ENCODE results near the gene ARL3.

Gene ARL3

DNA sequence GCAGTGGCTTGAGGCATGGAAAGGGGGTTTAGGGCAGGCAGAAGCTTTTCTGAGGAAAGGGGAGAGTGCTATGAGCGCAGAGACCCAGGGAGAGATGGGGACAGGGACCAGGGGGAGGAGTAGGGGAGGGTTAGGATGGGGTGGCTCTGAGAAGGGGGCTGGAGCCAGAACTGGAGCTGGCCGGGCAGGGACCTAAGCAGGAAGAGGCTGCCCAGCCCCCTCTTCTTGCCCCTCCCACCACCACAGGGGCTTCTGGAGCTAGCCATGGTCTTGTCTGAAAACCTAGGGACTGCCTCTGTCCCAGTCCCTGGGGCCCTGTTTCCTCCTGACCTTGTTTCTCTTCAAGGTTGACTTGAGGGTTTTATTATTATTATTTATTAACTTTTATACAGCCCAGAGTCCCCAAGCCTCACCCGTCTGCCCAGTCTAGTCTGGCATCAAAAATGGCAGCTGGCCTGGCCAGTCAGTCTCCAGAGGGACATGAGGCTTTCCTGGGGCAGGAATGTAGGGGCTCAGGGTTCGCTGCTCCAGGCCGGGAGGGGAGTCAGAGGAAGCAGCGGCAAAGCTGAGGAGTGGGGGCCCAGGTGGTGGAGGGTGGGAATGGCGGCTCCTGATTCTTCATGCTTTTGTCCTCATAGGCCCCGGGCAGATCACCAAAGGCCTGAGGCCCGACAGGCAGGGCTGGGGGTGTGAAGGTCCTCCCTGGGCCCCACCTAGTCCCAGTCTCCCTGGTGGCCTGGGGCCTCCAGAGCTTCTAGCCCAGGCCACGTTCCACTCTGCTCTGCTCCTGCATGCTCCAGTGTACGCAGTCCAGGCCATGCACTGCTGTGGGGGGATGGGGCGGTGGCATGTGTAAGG lies 64.2 kb downstream of the ARL3 start:
- DNase-seq = no peak

DNA sequence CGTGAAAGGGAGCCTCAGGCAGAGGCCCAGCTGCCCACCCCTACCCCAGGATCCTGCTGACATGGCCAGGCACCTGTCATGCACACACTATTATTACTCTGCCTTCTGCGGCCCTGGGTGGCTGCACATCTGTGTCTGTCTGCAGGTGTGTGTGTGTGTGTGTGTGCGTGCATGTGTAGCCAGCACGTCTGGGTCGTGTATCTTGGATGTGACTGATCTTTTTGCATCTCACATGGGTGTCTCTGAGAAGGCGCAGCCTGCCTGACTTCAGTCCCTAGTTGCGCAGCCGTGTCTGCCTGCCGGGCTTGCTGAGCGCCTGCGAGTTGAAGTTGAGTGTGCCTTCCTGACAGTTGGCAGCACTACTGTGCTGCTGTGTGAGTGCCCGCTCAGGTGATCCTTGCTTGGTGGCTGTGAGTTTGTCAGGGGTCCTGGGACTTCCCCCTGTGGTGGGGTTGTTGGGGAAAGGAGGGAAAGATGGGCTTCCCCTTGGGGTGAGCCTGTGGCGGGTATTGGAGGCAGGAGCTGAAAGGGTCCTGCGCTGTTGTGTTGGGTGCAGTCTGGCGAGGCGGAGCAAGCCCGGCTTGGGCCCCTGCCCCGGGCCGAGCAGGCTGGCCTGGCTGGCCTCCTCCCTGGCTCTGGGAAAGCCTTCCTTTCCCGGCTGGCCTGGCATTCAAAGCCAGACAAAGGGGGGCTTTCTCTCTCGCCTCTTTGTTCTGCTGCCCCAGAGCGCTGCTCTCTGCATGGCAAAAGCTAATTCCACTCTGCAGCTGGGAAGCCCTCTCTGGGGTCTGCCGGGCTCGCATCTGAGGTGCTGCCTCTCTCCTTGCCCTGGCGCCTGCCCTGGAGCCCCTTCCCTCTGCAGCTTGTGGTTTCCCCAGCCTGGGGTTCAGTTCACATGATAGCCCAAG lies 65.1 kb downstream of the ARL3 start:
- DNase-seq = no peak

DNA sequence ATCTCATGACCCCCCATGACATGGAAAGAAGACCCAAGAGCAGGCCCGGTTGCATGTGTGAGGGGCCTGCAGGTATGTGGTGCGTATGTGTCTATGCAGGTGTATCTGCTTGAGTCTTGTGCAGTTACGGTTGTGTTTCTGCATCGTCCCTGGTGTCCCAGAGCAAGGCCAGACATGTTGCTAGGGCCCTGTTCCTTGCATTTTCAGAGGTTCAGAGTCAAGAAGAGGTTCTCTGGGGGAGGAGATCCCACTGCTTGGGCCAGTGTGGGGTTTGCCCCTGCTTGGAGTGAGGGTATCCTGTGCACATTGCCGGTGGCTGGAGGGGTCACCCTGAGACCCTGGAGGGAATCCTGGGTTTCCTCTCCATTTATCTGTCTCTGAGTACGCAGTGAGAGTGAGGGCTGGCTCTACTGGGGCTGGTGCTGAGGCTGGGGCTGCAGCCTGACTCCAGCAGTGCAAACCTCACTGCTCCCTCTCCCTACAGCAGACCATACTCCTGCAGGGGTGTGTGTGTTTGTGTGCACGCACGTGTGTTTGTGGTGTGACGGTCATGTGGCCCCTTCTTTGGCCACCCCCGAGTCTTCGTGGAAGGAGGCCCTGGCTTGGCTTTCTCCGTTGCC lies 65.8 kb downstream of the ARL3 start:
- DNase-seq = no peak

DNA sequence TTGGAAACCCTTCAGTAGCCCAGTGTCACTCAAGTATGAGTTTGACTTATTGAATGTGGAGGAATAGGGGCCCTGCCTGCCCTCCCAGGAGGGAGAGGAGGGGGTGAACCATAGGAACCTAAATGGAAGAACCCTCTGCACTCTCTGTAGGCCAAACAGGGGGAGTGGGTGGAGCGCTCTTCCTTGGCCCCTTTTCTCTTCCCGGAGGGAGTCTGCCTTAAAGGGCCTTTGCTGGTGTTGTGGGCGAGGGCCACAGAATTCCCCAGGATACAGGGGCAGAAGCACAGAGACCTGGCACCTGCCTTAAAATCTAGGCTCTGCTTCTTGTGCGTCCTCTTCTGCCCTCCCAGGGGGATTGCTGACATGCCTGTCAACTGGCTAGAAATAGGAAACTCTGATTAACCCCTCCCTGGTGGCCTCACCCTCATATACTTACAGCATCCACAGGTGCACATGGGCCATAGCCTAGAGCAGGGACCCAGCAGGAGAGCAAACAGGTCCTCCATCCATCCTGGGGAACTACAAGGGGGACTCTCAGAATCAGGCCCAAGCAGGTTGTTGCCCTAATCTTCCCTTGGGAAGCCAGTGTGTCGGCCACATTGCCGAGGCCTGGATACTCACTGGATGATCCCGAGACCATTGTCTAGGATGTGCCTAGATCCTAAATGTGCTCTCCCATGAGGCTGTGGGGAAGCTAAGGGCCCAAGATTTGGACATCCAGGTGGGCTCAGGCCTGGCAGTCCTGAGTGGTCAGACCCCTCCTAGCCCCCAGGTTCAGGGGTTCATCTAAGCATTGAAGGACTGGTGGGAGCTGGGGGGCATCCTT lies 66.5 kb downstream of the ARL3 start:
- no peak for DNase-seq

DNA sequence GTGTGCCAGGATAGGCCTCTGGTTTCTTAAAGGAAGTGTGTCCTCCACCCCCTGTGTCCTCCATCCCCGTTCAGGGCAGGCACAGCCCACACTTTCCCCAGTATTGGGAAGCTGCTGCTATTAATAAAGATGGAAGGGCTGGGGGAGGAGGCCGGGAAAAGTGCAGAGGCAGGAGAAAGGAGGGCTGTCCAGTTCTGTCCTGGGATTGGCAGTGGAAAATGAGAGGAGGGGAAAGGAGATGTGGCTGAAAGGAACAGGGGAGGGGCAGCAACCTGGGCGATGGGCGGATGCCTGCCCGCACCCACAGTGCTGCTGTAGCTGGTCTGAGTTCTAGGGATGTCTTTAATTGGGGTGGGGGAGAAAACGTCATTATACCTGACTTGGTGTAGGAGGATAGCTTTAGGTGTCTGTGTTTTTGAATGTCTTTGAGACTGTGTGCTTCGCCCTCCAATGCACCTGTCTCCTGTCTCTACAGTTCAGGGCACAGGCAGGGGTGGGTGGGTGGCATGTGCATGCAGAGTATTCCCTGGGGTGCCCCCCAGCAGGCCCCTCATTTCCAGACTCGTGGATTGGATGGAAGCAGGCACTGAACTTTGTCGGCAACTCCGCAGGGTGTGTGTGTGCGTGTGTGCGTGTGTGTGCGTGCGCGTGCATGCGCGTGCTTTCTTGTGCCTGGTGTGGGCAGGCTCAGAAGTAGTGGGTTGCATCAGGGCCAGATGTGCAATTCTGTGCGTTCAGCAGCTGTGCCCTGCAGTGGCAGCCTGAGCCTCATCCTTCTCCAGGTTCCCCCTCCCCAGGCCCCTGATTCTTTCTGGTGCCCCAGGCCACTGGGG lies 67.4 kb downstream of the ARL3 start:
- DNase-seq = no peak

DNA sequence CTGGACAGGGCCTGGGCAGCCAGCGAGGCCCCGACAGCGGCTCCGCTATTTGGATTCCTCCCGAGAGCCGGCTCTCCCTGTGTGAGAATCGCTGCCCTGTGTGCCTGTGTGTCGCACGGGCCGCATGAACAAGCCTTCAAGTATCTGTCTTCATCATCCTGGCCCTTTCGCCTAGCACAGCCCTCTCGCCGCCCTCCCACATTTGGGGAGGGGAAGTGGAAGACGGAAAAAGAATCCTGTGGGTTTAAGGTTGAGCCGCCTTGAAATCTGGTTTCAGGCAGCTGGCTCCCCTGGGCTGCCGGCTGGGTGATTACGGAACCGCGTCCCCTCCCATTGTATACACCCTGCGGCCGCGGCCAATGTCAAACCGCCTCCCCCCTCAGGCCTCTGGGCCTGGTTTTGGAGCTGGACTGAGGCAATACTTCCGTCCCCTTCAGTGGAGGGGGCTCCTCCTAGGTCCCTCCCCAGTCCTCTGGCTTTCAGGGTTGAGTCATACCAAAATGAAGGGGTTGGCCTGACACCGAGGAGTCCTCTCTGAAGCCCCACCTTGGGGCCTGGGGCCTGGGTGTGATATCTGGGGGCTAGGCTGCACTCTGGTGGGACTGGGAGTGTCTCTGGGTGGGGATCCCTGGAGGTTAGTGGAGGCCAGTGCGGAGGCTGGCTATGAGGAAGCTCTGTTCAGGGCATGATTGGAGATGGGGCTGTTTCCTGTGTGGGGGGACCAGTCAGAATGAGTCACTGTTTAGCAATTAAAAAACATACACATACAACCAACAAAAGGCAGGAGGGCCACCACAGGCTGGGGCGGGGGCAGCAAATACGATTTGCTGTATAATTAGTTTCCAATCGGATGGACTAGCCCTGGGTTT lies 68.2 kb downstream of the ARL3 start:
- DNase-seq = no peak

DNA sequence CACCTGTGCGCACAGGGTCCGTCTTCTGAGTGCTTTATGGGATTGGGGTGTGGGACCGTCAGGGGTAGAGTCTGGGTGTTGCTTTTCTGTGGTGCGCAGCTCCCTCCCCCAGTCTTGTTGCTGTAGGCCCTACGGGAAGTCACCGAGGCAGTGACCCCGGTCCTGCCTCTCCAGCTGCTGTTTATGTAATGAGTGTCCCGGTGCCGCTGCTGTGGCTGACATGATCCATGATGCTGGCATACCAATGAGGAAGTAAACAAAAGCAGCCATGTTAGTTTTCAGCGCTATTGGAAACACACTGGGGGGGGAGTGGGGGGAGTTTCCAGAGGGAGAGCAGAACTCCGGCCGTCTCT lies 68.8 kb downstream of the ARL3 start:
- no peak for DNase-seq

DNA sequence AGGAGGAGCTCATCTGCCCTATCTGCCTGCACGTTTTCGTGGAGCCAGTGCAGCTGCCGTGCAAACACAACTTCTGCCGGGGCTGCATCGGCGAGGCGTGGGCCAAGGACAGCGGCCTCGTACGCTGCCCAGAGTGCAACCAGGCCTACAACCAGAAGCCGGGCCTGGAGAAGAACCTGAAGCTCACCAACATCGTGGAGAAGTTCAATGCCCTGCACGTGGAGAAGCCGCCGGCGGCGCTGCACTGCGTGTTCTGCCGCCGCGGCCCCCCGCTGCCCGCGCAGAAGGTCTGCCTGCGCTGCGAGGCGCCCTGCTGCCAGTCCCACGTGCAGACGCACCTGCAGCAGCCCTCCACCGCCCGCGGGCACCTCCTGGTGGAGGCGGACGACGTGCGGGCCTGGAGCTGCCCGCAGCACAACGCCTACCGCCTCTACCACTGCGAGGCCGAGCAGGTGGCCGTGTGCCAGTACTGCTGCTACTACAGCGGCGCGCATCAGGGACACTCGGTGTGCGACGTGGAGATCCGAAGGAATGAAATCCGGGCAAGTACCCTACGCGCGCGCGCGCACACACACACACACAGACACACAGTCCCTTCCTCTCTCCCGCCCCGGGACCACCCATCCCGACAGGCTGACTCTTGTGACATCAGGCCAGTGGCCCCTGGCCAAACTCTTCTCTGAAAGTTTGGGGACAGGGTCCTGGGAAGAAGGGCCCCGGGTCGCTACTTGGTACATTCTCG lies 69.4 kb downstream of the ARL3 start:
- DNase-seq = peak; percentile 55

DNA sequence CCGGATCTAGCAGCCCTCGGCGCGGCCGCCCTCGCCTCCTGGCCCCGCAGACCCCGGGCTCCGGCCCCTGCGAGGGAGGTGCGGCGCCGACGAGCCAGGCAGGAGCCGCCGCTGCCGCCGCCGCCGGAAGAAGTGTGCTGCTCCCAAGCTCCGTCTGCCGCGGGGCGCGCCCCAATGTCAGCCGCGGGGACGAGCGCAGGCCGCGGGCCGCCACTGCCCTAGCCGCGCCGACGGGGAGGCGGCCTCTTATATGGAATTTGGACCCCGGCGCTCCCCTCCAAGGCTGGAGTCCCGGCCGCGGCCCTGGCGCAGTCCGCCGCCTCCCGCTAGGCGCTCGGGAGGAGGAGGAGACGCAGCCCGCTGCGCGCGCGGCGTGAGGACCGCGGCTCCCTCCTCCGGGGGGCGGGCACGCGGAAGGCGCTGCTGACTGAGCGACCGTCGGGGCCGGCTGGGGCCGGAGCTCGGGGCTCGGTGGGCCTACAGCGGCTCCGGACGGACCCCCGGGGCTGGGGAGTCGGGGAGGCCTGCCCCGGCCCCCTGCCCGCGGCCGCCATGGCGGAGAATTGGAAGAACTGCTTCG lies 70.0 kb downstream of the ARL3 start, which contains the start of gene TRIM8:
Gene TRIM8 (plus strand): TSS at position 414 of the 580 bp plus-strand sequence. CDS start 139 bp downstream, at position 553.
- no peak for DNase-seq

DNA sequence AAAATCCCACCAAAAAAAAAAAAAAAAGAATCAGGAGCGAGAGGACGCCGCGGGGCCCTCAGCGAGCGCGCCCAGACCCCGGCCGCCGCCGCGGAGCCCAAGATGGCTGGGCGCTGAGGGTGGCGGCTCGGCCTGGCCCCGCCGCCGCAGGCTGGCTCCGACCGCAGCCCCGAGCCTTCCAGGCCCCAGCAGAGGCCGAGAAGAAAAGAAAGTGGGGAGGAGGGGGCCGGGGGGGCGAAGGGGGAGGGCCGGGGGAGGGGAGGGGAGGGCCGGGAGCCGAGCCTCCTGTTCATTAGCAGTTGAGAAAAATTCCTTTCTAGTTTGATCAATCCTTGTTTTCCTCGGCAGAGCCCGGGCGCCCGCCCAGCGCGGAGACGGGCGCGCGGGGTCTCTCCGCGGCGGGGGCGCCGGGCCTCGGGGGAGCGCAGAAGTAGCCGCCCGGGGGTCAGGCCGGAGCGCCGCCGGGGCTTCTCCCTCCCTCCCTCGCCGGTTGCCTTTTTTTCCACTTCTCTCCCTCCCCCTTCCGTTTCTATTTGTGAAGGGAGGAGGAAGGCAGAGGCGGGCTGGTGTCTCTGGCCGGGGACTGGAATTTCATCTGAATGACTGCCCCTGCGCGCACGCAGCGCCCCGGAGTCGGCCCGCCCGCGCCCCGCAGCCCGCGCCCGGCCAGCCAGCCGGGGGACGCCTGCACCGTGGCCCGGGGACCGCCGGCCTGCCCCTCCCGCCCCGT lies 70.7 kb downstream of the ARL3 start:
- DNase-seq = no peak

DNA sequence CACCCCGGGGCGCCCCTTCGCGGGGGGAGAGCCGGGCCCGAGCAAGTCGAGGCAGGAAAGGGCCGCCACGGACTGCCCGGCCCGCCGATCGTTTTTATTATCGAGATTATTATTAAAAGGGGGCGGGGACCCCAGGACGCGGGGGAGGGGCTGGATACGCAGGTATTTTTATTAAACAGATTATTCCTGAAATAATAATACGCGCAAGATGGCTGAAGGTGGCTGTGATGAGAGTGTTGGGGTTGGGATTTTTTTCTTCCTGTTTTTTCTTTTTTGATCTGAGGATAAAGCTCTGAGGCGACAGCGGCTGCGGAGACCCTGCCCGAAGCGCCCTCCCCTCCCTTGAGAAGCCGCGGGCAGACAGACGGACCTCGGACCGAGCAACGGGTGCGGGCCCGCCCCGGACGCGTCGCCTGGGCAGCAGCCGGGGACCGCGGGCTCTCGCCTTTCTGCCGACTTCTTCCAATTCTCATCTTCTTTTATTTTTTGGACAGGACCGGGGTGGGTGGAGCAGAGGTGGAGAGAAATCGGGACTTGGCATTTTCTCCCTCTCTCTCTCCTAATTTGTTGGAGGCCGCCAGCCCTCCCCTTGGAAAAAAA lies 71.4 kb downstream of the ARL3 start:
- peak; percentile 55 for DNase-seq

DNA sequence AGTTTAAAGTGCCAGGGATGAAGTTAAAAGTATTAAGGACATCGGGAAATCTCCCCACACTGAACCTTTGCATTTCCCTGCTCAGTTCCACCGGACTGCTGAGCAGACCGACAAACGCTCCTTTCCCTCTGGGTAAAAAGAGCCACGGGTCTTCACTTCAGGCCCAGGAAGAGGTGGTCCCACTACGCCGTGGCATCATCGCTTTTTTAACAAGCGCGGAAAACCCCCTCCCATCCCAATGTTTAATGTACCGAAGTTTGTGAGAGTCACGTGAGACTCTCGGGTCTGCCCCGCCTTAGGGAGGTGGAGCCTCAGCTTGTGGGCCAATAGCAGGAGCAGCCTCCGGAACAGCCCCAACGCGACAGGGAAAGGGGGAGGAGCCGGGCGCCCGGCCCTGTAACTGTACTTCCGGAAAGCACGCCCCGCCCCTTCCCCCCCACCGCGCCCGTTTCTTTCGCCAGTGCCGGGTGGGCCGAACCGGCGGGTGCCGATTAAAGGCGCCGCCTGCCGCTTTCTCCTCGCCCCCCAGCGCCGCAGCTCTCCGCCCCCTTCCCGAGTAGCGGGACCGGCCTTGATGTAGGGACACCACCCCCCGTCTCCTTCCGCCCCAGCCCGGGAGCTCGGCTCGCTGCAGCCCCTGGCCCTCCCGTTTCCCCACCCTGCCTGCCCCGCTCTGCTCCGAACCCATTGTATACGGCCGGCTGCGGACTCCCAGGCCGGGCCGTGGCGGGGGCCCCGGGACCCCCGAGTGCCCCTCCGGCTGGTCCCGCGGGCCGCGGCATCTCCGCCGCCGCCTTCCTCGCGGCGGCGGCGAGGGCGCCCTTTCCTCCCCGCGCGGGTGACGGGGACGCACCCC lies 72.1 kb downstream of the ARL3 start:
- peak; percentile 92 for DNase-seq

DNA sequence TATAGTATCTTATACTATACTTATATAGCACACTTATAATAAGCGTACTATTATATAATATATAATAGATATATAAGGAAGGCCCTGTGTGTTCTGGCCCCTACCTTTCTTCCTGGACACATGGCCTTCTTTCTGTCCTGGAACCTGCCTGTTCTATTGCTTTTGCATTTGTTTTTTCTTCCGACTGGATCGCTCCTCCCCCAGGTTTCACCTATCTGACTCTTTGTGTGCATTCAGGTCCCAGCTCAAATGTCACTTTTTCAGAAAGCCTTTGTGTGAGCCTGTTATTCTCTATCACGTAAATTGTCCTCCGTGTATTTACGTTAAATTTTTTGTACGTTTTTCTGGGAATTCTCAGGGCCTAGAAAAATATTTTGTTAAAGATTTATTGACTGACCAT lies 72.8 kb downstream of the ARL3 start:
- DNase-seq = no peak

DNA sequence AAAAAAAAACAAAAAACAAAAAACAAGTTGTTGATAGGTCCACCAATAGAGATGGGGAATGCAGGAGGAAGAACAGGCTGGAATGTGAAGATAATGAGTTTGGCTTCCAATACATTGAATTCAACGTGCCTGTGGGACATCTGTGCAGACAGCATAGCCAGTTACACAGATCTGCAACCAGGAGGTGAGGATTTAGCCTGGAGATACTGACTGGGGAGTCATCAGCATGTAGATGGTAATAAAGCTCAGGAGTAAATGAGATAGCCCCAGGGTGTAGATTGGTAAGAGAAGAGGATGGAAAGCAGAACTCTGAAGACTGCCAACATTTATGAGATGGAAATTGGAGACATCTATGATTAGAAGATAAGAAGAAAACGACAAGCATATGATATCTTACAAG lies 74.7 kb downstream of the ARL3 start:
- no peak for DNase-seq

DNA sequence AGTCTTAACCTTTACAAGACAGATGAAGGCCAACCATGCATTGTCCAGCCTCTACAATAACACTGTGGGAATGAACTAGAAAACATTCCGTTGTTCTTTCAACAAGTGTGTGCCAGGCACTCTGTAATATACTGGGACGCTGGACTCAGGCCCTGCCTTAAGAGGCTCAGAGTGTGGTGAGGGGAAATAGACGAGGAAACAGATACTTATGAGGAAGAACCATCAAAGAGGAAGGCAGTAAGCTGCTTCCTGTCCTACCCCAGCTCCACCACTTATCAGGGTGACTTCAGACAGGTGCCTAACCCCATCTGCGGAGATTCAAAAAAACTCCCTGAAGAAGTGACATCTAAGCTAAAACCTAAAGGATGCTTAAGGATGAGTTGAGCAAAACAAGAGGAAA lies 78.8 kb downstream of the ARL3 start:
- DNase-seq = no peak

DNA sequence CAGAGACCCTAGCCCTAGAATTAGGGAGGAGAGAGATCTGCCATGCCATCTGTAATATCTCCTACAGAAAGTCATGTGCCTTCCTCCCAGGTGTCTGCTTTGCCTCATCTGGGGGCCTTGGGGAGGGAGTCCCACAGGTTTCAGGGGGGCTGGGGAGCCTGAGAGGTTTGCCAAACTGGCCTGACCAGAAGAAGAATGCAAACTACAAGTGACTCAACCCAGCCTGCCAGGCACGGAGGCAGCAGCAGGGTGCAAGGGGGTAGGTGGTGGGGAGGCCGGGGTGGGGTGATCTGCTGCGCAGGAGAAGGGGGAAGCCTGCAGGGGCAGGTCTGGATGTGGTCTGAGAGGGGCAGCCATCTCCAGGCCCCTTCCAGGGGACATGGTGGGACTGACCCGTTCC lies 79.5 kb downstream of the ARL3 start:
- DNase-seq = no peak

DNA sequence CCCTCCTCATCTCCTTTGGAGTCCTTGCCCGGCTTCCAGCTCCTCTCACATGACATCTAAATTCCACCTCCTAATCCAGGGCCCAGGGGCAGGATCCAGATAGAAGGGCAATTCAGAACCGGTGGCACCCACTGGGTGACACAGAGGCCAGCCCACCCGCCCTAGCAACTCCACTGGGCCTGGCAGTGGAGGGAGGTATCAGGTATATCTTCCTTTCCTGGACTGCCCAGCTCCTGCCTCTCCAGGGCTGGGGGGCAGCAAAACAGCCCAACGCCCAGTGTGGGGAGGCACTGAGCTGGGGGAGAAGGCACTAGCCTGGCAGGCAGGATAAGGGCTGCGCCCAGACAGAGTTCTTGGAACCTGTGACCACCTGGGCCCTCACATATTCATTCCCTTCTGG lies 80.3 kb downstream of the ARL3 start:
- DNase-seq = no peak

Data from NCI-H1694 (cell line).